ENCODE measurements around the gene PRKCZ. TPM values are rescaled to one million over a fixed set of nuclear protein-coding genes. Genes with fewer than 3 reads are reported as not detected.

Gene PRKCZ
- total and polyA plus RNA-seq, 4 donors: 4.8 to 9.9 (median 8.4) TPM

- H3K27ac ChIP-seq (ENCODE audit: low read depth in 1 of 2, low read length in 2 of 2): no peak overlapping the region
- no peak overlapping the region for H3K4me3 ChIP-seq (ENCODE audit: low read depth in 1 of 3, low read length in 3 of 3)
- no peak for DNase-seq (ENCODE audit: low spot score)
- WGBS: 95% methylated on average over 25 of the region's 25 CpGs
- peaks cover 0 to 28% (median 12%) of the 10 kb centered on the region in 4 donors for H3K36me3 ChIP-seq (ENCODE audit: control insufficient read depth in 4 of 4, insufficient read depth in 3 of 4, low read depth in 1 of 4, low read length in 3 of 4)
- no peak overlapping the region for H3K9ac ChIP-seq (ENCODE audit: low read depth in 1 of 2, low read length in 2 of 2)
- no peaks in the 10 kb centered on the region for H3K27me3 ChIP-seq (ENCODE audit: control insufficient read depth in 4 of 4, insufficient read depth in 4 of 4, low read length in 3 of 4)
- H3K9me3 ChIP-seq (ENCODE audit: control insufficient read depth in 4 of 4, low read length in 3 of 4): no peaks in the 10 kb centered on the region
- peaks cover 0 to 1% (median 0%) of the 10 kb centered on the region in 4 donors for H3K4me1 ChIP-seq (ENCODE audit: control insufficient read depth in 4 of 4, insufficient read depth in 4 of 4, low read length in 3 of 4)
- TF ChIP-seq ZBTB33 (IDR thresholded peaks at IDR 0.05) (no peak), FOXA2 (IDR thresholded peaks at IDR 0.05) (no peak), NR2F2 (IDR thresholded peaks at IDR 0.05) (no peak)
These were observed 6.9 kb downstream of the PRKCZ start for GRCh38 chr1:2056955-2057590.

DNA sequence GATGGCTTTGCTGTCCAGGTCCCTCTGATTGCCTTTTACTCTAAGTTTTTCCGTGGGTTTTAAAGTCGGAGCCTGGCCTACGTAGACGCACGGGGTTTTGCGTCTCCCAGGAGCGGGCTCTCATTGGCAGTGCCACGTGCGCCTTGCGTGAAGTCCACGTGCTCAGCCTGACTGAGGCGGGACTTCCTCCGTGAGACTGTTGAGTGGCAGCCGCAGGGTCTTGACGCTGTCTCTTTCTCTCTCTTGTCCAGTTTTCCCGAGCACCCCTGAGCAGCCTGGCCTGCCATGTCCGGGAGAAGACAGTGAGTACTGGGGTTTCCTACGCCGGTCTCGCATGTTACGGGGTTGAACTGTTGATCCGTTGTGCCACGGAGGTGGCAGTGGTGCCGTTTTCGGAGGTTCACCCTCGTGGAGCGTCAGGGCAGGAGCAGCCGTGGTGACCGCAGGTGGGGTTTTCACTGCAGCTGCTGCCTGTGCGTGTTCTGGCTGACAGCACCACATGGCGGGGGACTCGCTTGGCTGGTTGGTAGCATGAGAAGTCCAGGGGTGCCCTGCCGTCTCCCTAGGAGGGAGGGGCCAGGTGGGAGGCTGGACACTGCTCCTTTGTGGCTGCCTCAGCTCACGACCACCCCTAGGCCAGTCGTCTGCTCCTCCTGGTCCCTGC, 9.2 kb downstream of the PRKCZ start:
- Histone ChIP-seq H3K4me1 (ENCODE audit: control insufficient read depth in 4 of 4, insufficient read depth in 4 of 4, low read length in 3 of 4) (no peaks in the 10 kb centered on the region), H3K4me3 (ENCODE audit: low read depth in 1 of 3, low read length in 3 of 3) (no peak overlapping the region), H3K36me3 (ENCODE audit: control insufficient read depth in 4 of 4, insufficient read depth in 3 of 4, low read depth in 1 of 4, low read length in 3 of 4) (peaks cover 0 to 31% (median 12%) of the 10 kb centered on the region in 4 donors), H3K9me3 (ENCODE audit: control insufficient read depth in 4 of 4, low read length in 3 of 4) (no peaks in the 10 kb centered on the region), H3K27ac (ENCODE audit: low read depth in 1 of 2, low read length in 2 of 2) (no peak overlapping the region), H3K27me3 (ENCODE audit: control insufficient read depth in 4 of 4, insufficient read depth in 4 of 4, low read length in 3 of 4) (no peaks in the 10 kb centered on the region), H3K9ac (ENCODE audit: low read depth in 1 of 2, low read length in 2 of 2) (no peak overlapping the region)
- TF ChIP-seq GABPA (IDR thresholded peaks at IDR 0.05 in 1 of 2, conservative IDR thresholded peaks at IDR 0.05 in 1 of 2): no peak
- TF ChIP-seq JUND (IDR thresholded peaks at IDR 0.05): no peak
- TF ChIP-seq ZBTB33 (IDR thresholded peaks at IDR 0.05): no peak
- no peak for TF ChIP-seq TAF1 (conservative IDR thresholded peaks at IDR 0.05)
- TF ChIP-seq FOXA1 (IDR thresholded peaks at IDR 0.05): no peak
- no peak for TF ChIP-seq REST (IDR thresholded peaks at IDR 0.05)
- TF ChIP-seq, protein P1, sequence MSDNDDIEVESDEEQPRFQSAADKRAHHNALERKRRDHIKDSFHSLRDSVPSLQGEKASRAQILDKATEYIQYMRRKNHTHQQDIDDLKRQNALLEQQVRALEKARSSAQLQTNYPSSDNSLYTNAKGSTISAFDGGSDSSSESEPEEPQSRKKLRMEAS (IDR thresholded peaks at IDR 0.05): no peak
- no peak for TF ChIP-seq HNF4G (IDR thresholded peaks at IDR 0.05)
- no peak for TF ChIP-seq SP1 (IDR thresholded peaks at IDR 0.05)
- no peak for DNase-seq (ENCODE audit: low spot score)
- WGBS: 97% methylated on average over 35 of the region's 35 CpGs
